ENCODE results near the gene TTC17.

DNA sequence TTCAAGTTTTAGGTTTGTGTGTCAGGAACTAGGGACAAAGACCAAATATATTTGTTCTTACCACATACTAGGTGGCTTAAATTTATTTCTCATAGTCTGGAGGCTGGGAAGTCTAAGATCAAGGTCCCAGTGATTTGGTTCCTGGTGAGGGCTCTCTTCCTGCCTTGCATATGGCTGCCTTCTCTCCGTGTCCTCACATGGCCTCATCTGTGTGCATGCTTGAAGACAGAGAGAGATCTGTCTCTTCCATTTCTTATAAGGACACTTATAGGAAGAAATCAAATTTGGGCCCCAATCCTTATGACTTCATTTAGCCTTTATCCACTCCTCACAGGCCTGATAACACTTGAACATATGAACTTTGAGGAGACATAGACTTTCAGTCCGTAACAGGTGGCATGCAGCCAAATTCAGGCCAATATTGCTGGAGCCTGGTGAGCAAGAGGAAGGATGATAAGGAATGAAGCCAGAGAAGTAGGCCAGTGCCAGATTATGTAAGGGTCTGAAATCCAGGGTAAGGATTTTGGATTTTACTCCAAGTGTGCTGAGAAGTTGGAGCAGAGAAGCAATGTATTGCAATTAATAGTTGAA is 35.1 kb downstream of the TTC17 start:
- TF ChIP-seq CTCF (IDR thresholded peaks at IDR 0.05) (no peak), EZH2 (IDR thresholded peaks at IDR 0.05; ENCODE audit: borderline replicate concordance, insufficient read depth, low read depth, low read length, poor library complexity, severe bottlenecking) (no peak)
